PFSK-1 (cell line): ENCODE measurements around the gene RNF130.

Source experiments
- FOXP2 ChIP-seq: optimal IDR thresholded peaks from 2 replicates; pipeline ENCODE3; 2011; ENCODE audit warnings: borderline replicate concordance, control low read depth, inconsistent platforms; ENCODE audit not compliant: insufficient read depth; ENCODE audit errors: extremely low read length, extremely low read depth
- POLR2AphosphoS5 ChIP-seq: IDR thresholded peaks from 2 replicates; pipeline ENCODE4 v1.6.1; 2012; ENCODE audit warnings: low read depth, mild to moderate bottlenecking, control low read depth, low read length, moderate library complexity
- TAF1 ChIP-seq: IDR thresholded peaks from 2 replicates; pipeline ENCODE4 v1.6.1; 2012; ENCODE audit warnings: low read length, control low read depth, borderline replicate concordance; ENCODE audit not compliant: insufficient read depth

DNA sequence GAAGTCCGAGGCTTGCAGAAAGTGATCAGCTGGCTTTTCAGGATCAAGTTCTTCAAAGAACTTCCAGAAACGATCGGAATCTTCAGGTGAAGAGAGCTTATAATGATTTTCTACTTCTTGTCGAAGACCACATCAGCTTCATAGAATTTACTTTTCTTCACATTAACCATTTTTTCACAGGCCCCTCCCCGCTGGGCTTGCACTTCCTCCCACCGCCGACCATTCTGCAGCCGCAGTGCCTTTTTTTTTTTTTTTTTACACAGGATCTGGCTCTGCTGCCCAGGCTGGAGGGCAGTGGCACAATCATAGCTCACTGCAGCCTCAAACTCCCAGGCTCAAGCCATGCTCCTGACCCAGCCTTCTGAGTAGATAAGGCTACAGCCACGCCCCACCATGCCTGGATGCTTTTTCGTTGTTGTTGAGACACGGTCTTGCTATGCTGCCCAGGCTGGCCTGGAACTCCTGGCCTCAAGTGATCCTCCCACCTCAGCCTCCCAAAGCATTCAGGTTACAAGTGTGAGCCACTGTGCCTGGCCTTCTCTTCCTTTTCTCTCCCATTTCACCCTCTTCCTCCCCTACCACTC is 15.3 kb upstream of the RNF130 start:
- no peak for TF ChIP-seq POLR2AphosphoS5
- TF ChIP-seq TAF1, result no peak
- TF ChIP-seq FOXP2, result no peak
